Lower leg skin (tissue), 3 donors: ENCODE measurements around the gene MTA3.

Source experiments
- POLR2A ChIP-seq, 2 donors: fragments of 450-650 bp; IDR thresholded peaks; one replicate each; pipeline ENCODE4 v1.6.1; 2016 to 2017; ENCODE audit warnings: antibody characterized with exemption in 2 of 2, mild to moderate bottlenecking in 1 of 2, moderate library complexity in 1 of 2
- TF ChIP-seq, protein P1 (sequence below), 3 donors: fragments of 450-650 bp; IDR thresholded peaks; one replicate each; pipeline ENCODE4 v1.5.1; 2016; ENCODE audit warnings: antibody characterized with exemption in 3 of 3, mild to moderate bottlenecking in 3 of 3, moderate library complexity in 2 of 3

DNA sequence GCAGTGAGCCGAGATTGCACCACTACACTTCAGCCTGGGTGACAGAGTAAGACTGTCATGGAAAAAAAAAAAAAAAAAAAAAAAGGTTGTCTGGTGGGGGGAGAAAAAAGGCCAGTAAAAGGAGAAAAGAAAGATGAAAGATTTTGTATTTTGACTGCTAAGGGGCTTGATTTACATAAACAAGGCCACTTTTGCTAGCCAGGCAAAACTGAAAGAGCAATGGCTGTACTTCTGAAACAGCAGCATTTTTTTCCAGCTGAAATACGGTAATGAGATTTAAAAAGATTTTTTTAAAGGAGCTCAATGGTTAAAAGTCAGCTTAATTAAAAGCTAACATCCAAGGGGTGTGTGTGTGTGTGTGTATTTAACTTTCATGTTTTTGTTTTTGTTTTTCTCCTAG lies 206.8 kb downstream of the MTA3 start:
- no peak for TF ChIP-seq POLR2A (IDR thresholded peaks at IDR 0.05)
- TF ChIP-seq, protein P1, sequence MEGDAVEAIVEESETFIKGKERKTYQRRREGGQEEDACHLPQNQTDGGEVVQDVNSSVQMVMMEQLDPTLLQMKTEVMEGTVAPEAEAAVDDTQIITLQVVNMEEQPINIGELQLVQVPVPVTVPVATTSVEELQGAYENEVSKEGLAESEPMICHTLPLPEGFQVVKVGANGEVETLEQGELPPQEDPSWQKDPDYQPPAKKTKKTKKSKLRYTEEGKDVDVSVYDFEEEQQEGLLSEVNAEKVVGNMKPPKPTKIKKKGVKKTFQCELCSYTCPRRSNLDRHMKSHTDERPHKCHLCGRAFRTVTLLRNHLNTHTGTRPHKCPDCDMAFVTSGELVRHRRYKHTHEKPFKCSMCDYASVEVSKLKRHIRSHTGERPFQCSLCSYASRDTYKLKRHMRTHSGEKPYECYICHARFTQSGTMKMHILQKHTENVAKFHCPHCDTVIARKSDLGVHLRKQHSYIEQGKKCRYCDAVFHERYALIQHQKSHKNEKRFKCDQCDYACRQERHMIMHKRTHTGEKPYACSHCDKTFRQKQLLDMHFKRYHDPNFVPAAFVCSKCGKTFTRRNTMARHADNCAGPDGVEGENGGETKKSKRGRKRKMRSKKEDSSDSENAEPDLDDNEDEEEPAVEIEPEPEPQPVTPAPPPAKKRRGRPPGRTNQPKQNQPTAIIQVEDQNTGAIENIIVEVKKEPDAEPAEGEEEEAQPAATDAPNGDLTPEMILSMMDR (IDR thresholded peaks at IDR 0.05) = no peak
